Epithelial cell of esophagus (primary cell): ENCODE data around the gene ROCK1.

ENCODE experiments used
- DNase-seq: peaks from one replicate; pipeline ENCODE4 v3.0.0; 2010; ENCODE audit warnings: low read depth
- H3K4me3 ChIP-seq: 2 replicates; pipeline ENCODE4 v1.5.1; 2011; ENCODE audit warnings: mild to moderate bottlenecking, low read length, control low read depth
- TF ChIP-seq, protein P1 (sequence below): IDR thresholded peaks from 2 replicates; pipeline ENCODE4 v1.5.1; 2011; ENCODE audit warnings: low read depth, mild to moderate bottlenecking, low read length, control low read depth, inconsistent platforms; ENCODE audit not compliant: insufficient read depth; ENCODE audit errors: missing control alignments

ROCK1 gene

DNA sequence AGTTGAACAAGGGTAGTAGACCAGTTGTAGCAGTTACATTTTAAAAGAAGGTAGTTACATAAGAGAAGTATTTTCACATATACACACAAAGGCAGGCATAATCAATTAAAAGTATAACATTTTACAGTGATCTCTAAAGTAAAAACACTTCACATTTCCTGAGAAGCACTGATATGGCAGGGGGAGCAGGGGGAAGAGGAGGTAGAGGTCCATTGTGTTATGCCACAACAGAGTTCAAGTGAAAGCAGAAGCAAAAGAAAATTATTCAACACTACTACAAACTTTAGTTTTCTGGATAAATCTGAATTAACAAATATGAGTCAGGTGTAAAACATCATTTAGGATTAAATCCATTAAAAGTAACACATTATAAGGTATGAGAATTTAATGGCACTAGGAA is 38.4 kb downstream of the ROCK1 start:
- no peak overlapping the region for H3K4me3 ChIP-seq
- TF ChIP-seq, protein P1, sequence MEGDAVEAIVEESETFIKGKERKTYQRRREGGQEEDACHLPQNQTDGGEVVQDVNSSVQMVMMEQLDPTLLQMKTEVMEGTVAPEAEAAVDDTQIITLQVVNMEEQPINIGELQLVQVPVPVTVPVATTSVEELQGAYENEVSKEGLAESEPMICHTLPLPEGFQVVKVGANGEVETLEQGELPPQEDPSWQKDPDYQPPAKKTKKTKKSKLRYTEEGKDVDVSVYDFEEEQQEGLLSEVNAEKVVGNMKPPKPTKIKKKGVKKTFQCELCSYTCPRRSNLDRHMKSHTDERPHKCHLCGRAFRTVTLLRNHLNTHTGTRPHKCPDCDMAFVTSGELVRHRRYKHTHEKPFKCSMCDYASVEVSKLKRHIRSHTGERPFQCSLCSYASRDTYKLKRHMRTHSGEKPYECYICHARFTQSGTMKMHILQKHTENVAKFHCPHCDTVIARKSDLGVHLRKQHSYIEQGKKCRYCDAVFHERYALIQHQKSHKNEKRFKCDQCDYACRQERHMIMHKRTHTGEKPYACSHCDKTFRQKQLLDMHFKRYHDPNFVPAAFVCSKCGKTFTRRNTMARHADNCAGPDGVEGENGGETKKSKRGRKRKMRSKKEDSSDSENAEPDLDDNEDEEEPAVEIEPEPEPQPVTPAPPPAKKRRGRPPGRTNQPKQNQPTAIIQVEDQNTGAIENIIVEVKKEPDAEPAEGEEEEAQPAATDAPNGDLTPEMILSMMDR: no peak
- no peak for DNase-seq

DNA sequence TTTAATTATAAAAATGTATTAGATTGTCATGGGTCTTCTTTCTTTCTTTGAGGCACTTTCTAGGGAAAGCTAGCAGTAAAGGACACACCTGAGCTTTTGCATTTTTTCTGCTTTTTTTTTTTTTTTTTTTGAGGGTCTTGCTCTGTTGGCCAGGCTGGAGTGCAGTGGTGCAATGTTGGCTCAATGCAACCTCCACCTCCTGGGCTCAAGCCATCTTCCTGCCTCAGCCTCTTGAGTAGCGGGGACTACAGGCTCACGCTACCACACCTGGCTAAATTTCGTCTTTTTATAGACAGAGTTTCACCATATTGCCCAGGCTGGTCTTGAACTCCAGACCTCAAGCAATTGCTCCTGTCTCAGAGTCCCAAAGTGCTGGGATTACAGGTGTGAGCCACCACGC is 40.5 kb downstream of the ROCK1 start:
- no peak overlapping the region for H3K4me3 ChIP-seq
- DNase-seq: no peak
- TF ChIP-seq, protein P1: no peak

- H3K4me3 ChIP-seq: no peak overlapping the region
- TF ChIP-seq, protein P1: no peak
- DNase-seq: no peak
Measured at GRCh38 chr18:21069468-21069867, 42.1 kb downstream of the ROCK1 start.

- H3K4me3 ChIP-seq: no peak overlapping the region
- TF ChIP-seq, protein P1: no peak
- DNase-seq: no peak
Measured at GRCh38 chr18:21064347-21064746, 47.3 kb downstream of the ROCK1 start.

GRCh38 chr18:21063011-21063410 is 48.6 kb downstream of the ROCK1 start:
- TF ChIP-seq, protein P1: no peak
- no peak for DNase-seq
- H3K4me3 ChIP-seq: no peak overlapping the region

DNA sequence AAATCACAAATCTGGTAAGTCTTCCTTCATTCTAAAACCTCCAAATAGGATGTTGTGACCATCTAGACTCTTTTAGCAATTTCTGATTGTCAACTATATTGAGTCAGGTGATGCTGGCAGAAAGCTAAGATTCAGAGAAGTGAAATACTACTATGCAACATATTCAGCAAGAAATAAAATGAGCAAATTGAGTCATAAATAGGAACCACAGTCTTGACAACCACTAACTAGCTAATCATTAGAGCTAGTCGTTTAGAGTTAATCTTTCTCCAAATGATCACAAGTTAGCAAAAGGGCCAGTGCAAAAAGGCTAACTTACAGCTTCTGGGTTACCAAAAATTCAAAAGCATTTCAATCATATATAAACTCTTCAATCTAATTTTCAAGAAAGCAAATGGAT is 54.5 kb downstream of the ROCK1 start:
- no peak overlapping the region for H3K4me3 ChIP-seq
- DNase-seq: no peak
- TF ChIP-seq, protein P1: no peak

DNA sequence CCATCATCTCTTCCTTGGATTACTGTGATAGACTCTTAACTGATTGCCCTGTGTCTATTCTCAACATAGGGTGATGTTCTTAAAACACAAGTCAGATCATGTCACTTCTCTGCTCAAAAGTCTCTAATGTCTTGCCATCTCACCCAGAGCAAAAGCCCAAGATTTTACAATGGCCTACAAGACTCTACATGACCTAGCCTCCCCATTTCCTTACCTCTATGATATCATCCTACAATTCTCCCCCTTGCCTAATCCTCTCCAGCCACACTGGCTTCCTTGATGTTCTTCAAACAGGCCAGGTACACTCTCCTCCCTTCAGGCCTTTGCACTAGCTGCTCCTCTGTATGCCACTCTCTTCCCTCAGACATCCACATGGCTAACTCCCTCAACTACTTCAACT is 55.1 kb downstream of the ROCK1 start:
- no peak overlapping the region for H3K4me3 ChIP-seq
- TF ChIP-seq, protein P1: no peak
- DNase-seq: peak; percentile 90
